HEK293 (cell line): Measurements from ENCODE around the gene COA4.
A peak's percentile ranks its signal among the peaks of the same experiment; 100 is the strongest.

ENCODE experiments used
- CTCF ChIA-PET: fragments of 350-600 bp; formaldehyde crosslinking; extraction: SDS; loops from one replicate; lab custom pipeline; 2021; ENCODE audit warnings: antibody characterized with exemption; lab: Yijun Ruan, JAX
- POLR2A ChIA-PET: fragments of 300-600 bp; formaldehyde crosslinking; extraction: SDS; loops from one replicate; lab custom pipeline; 2020; ENCODE audit warnings: antibody characterized with exemption, inconsistent platforms; lab: Yijun Ruan, JAX
- H3K27ac ChIP-seq: fragments of 200-500 bp; sonication (Bioruptor generic); 2 replicates; pipeline ENCODE4 v1.5.1; 2014; ENCODE audit warnings: low read depth, low read length, control low read depth, inconsistent platforms; ENCODE audit errors: extremely low read depth
- H3K36me3 ChIP-seq, 2 experiments: fragments of 200-500 bp in 1 of 2; sonication (Bioruptor generic) in 1 of 2; 1 replicate in 1 of 2; 2 replicates in 1 of 2; pipeline ENCODE4 v1.5.1; 2014 to 2017; ENCODE audit warnings: inconsistent platforms in 2 of 2, low read length in 2 of 2; ENCODE audit not compliant: control insufficient read depth in 2 of 2, insufficient read depth in 1 of 2
- H3K4me1 ChIP-seq: fragments of 200-500 bp; sonication (Bioruptor generic); 2 replicates; pipeline ENCODE4 v1.5.1; 2014; ENCODE audit warnings: mild to moderate bottlenecking, low read length, inconsistent platforms; ENCODE audit not compliant: control insufficient read depth, insufficient read depth
- H3K4me3 ChIP-seq: 2 replicates; pipeline ENCODE4 v1.5.1; 2011; ENCODE audit warnings: low read depth, mild to moderate bottlenecking, control low read depth, low read length, moderate library complexity
- H3K9me3 ChIP-seq: fragments of 200-500 bp; sonication (Bioruptor generic); 2 replicates; pipeline ENCODE4 v1.5.1; 2014; ENCODE audit warnings: low read depth, low read length, inconsistent platforms; ENCODE audit not compliant: control insufficient read depth, insufficient read depth
- EGR2 ChIP-seq: fragments of 450-650 bp; formaldehyde crosslinking; IDR thresholded peaks from 2 replicates; pipeline ENCODE4 v1.5.1; 2016; ENCODE audit warnings: low read depth, missing biosample characterization, missing genetic modification characterization
- ZFHX2 ChIP-seq: fragments of 450-650 bp; formaldehyde crosslinking; conservative IDR thresholded peaks from 2 replicates; pipeline ENCODE4 v1.5.1; 2016; ENCODE audit warnings: missing biosample characterization, missing genetic modification characterization
- ZIC2 ChIP-seq: fragments of 450-650 bp; formaldehyde crosslinking; IDR thresholded peaks from 2 replicates; pipeline ENCODE4 v1.5.1; 2016; ENCODE audit warnings: missing biosample characterization, missing genetic modification characterization
- ZNF10 ChIP-seq: fragments of 450-650 bp; formaldehyde crosslinking; IDR thresholded peaks from 2 replicates; pipeline ENCODE4 v1.5.1; 2017; ENCODE audit warnings: missing biosample characterization, missing genetic modification characterization
- ZNF138 ChIP-seq: fragments of 450-650 bp; formaldehyde crosslinking; IDR thresholded peaks from 2 replicates; pipeline ENCODE4 v1.5.1; 2016; ENCODE audit warnings: missing biosample characterization, missing genetic modification characterization, borderline replicate concordance
- ZNF155 ChIP-seq: fragments of 450-650 bp; formaldehyde crosslinking; IDR thresholded peaks from 2 replicates; pipeline ENCODE4 v1.5.1; 2016; ENCODE audit warnings: missing biosample characterization, missing genetic modification characterization
- ZNF266 ChIP-seq: fragments of 450-650 bp; formaldehyde crosslinking; IDR thresholded peaks from 2 replicates; pipeline ENCODE4 v1.5.1; 2016; ENCODE audit warnings: missing biosample characterization, missing genetic modification characterization, low read depth
- ZNF624 ChIP-seq: fragments of 450-650 bp; formaldehyde crosslinking; IDR thresholded peaks from 2 replicates; pipeline ENCODE4 v1.5.1; 2017; ENCODE audit warnings: missing biosample characterization, missing genetic modification characterization
- ZNF664 ChIP-seq: fragments of 450-650 bp; formaldehyde crosslinking; IDR thresholded peaks from 2 replicates; pipeline ENCODE4 v1.5.1; 2016; ENCODE audit warnings: missing biosample characterization, missing genetic modification characterization
- ZNF701 ChIP-seq: fragments of 450-650 bp; formaldehyde crosslinking; IDR thresholded peaks from 2 replicates; pipeline ENCODE4 v1.5.1; 2016; ENCODE audit warnings: missing biosample characterization, missing genetic modification characterization
- ZNF843 ChIP-seq: fragments of 450-650 bp; formaldehyde crosslinking; IDR thresholded peaks from 2 replicates; pipeline ENCODE4 v1.5.1; 2016; ENCODE audit warnings: missing biosample characterization, missing genetic modification characterization
- TF ChIP-seq, protein P1 (sequence below): fragments of 450-650 bp; formaldehyde crosslinking; IDR thresholded peaks from 2 replicates; pipeline ENCODE4 v1.5.0; 2017; ENCODE audit warnings: missing biosample characterization, missing genetic modification characterization, borderline replicate concordance
- TF ChIP-seq, protein P2 (sequence below): fragments of 450-650 bp; formaldehyde crosslinking; IDR thresholded peaks from 2 replicates; pipeline ENCODE4 v1.5.1; 2016; ENCODE audit warnings: missing biosample characterization, missing genetic modification characterization
- TF ChIP-seq, protein P3 (sequence below): fragments of 450-650 bp; IDR thresholded peaks from 2 replicates; pipeline ENCODE4 v1.5.1; 2018; ENCODE audit warnings: missing biosample characterization, mild to moderate bottlenecking, missing genetic modification characterization

COA4 gene

DNA sequence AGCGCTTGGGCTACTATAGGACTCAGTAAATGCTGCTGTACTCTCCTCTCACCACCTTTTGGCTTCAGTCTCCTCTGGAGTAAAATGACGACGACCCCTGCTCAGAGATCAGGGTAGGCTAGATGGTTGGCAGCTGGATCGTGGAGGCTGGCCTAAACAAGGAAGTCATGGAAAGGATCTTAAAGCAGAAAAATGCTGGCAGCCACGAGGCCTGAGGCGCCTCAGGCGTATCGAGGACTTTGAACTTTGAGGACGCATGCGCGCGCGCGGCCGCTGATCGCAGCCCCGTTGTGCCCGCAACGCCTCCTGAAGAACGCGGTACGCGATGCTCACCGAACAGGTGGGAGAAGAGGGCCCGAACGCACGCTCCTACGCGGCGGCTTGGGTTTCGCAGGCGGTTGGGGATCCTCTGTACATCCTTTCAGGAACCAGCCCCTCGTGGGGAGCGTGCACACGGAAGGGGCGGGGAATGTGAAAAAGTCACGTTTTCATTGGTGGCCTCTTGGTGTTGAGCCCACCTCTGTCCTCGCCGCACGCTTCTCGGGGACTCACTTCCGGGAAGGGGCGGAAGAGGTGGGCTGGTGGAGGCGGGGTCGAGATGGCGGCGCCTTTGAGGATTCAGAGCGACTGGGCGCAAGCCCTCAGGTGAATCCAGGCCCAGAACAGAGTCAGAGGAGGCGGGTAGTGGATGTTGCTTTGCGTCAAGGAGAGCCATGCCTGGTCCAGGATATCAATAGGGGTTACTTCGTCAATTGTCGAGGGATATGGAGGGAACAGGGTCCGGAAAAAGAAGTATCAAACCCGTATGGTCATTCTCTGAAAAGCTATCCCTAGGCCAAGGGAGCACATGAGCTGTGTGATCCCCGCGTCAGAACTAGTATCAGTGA lies at the start of gene COA4, which contains the start of gene PAAF1 (continued):
- TF ChIP-seq, protein P1, sequence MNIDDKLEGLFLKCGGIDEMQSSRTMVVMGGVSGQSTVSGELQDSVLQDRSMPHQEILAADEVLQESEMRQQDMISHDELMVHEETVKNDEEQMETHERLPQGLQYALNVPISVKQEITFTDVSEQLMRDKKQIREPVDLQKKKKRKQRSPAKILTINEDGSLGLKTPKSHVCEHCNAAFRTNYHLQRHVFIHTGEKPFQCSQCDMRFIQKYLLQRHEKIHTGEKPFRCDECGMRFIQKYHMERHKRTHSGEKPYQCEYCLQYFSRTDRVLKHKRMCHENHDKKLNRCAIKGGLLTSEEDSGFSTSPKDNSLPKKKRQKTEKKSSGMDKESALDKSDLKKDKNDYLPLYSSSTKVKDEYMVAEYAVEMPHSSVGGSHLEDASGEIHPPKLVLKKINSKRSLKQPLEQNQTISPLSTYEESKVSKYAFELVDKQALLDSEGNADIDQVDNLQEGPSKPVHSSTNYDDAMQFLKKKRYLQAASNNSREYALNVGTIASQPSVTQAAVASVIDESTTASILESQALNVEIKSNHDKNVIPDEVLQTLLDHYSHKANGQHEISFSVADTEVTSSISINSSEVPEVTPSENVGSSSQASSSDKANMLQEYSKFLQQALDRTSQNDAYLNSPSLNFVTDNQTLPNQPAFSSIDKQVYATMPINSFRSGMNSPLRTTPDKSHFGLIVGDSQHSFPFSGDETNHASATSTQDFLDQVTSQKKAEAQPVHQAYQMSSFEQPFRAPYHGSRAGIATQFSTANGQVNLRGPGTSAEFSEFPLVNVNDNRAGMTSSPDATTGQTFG (tag by site-specific recombination): no peak
- TF ChIP-seq ZIC2 (tag by site-specific recombination): no peak
- TF ChIP-seq, protein P2, sequence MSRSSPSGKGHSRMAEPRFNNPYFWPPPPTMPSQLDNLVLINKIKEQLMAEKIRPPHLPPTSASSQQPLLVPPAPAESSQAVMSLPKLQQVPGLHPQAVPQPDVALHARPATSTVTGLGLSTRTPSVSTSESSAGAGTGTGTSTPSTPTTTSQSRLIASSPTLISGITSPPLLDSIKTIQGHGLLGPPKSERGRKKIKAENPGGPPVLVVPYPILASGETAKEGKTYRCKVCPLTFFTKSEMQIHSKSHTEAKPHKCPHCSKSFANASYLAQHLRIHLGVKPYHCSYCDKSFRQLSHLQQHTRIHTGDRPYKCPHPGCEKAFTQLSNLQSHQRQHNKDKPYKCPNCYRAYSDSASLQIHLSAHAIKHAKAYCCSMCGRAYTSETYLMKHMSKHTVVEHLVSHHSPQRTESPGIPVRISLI (tag by site-specific recombination): no peak
- no peak for TF ChIP-seq ZNF138 (tag by site-specific recombination)
- no peak for TF ChIP-seq ZNF664 (tag by site-specific recombination)
- TF ChIP-seq ZNF155 (tag by site-specific recombination): no peak
- TF ChIP-seq ZNF266 (tag by site-specific recombination): no peak
- no peak for TF ChIP-seq ZNF701 (tag by site-specific recombination)

DNA sequence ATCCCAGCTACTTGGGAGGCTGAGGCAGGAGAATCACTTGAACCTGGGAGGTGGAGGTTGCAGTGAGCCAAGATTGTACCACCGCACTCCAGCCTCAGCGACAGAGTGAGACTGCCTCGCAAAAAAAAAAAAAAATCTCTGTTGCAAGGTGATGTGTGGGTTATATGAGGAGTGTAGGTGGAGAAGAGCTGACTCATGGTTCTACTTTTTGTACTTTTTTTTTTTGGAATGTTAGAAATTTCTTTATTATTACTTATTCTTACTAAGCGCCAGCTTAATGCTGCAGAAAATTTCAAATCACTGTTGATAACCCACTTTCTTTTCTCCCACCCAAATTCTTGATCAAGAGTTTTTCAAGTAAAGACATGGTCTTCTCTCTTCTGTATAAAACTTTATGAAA lies 44.5 kb upstream of the COA4 start:
- Histone ChIP-seq H3K27ac (no peak overlapping the region), H3K36me3 (peaks cover 3 to 54% of the 10 kb centered on the region in 2 experiments; a peak in 2 of 3 replicates), H3K9me3 (no peaks in the 10 kb centered on the region), H3K4me3 (no peak overlapping the region), H3K4me1 (no peaks in the 10 kb centered on the region)
- TF ChIP-seq EGR2 (tag by site-specific recombination): peak; percentile 16; the same call in 1 of the 2 replicates
- TF ChIP-seq ZNF624 (tag by site-specific recombination): no peak
- TF ChIP-seq ZFHX2: 0 out of 2 replicates have a peak, but pooled peaks have one; percentile 7
- no peak for TF ChIP-seq ZNF10 (tag by site-specific recombination)
- ChIA-PET POLR2A (no interaction called here), CTCF (no interaction called here)

DNA sequence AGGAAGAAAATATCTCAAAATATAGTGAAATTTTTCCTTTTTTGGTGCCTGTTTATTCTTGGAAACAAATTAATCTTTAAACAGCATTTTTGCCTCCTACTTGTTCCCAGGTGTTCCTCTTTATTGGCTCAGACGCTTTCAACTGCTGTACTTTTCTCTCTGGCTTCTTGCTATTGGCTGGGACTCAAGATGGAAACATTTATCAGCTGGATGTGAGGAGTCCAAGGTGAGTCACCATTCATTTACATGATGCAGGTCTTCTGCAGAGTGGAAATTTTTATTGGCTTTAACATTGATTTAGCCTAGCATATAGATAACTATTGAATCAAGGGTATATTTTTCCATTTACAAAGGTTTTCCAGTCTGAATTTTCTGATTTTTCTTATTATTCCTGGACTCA lies 39.8 kb upstream of the COA4 start:
- H3K36me3 ChIP-seq: peaks cover 11 to 71% of the 10 kb centered on the region in 2 experiments; a peak in 2 of 3 replicates
- H3K4me3 ChIP-seq: no peak overlapping the region
- CTCF ChIA-PET: interaction anchor here (0.7 to 1.4 kb wide), 3 partner anchors 15 to 564 kb away, joined by 3 to 4 read pairs (median 4); no protein-coding TSS in a partner anchor
- TF ChIP-seq ZNF843 (tag by site-specific recombination): no peak
- TF ChIP-seq, protein P3, sequence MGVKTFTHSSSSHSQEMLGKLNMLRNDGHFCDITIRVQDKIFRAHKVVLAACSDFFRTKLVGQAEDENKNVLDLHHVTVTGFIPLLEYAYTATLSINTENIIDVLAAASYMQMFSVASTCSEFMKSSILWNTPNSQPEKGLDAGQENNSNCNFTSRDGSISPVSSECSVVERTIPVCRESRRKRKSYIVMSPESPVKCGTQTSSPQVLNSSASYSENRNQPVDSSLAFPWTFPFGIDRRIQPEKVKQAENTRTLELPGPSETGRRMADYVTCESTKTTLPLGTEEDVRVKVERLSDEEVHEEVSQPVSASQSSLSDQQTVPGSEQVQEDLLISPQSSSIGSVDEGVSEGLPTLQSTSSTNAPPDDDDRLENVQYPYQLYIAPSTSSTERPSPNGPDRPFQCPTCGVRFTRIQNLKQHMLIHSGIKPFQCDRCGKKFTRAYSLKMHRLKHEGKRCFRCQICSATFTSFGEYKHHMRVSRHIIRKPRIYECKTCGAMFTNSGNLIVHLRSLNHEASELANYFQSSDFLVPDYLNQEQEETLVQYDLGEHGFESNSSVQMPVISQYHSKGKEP (tag by site-specific recombination): no peak
- H3K9me3 ChIP-seq: no peaks in the 10 kb centered on the region
- POLR2A ChIA-PET: interaction anchor here (0.8 kb wide), 1 partner anchor 155 kb away, joined by 4 read pairs; the partner anchor contains the start of gene RAB6A
- H3K27ac ChIP-seq: no peak overlapping the region
- H3K4me1 ChIP-seq: no peaks in the 10 kb centered on the region
